HCT116 (cell line): ENCODE data around the gene MT3. TPM values are rescaled to one million over a fixed set of nuclear protein-coding genes. Genes with fewer than 3 reads are reported as not detected.

Experiments
- ATAC-seq: fragments of 200-7000 bp; cut with Tn5 transposase; 2 replicates; pipeline ENCODE4 v1.9.1; 2020; ENCODE audit warnings: mild to moderate bottlenecking, moderate library complexity
- BruUV-seq: library from RNA; stranded (reverse); fragments of 400-500 nt; replicated peaks from 2 replicates; lab custom pipeline; 2021; lab: Mats Ljungman, UMichigan
- CTCF ChIA-PET: fragments of 300-600 bp; sonication (Branson Sonifier 250); formaldehyde crosslinking; loops from one replicate; lab custom pipeline; 2021; ENCODE audit warnings: antibody characterized with exemption; lab: Charles Lee
- POLR2A ChIA-PET: fragments of 300-600, 350-600 bp; sonication (Branson Sonifier 250); formaldehyde crosslinking; loops from one replicate; lab custom pipeline; 2021; ENCODE audit warnings: antibody characterized with exemption; lab: Charles Lee
- RAD21 ChIA-PET, 2 experiments: fragments of 300-600 bp; sonication (Branson Sonifier 250); formaldehyde crosslinking; loops; one replicate each; lab custom pipeline; 2023; ENCODE audit warnings: low total read pairs in 2 of 2; ENCODE audit not compliant: uncharacterized antibody in 2 of 2, unreplicated experiment in 2 of 2, low non-redundant PET in 1 of 2; lab: Charles Lee
- DNase-seq: peaks from one replicate; pipeline ENCODE4 v3.0.0-alpha.2; 2010; ENCODE audit warnings: low read depth, low spot score
- H2AFZ ChIP-seq: fragments of 200-600 bp; shearing (Covaris generic), sonication (generic); 2 replicates; pipeline ENCODE4 v1.6.1; 2017; ENCODE audit warnings: low read depth, mixed run types, mixed read lengths, antibody characterized with exemption, low read length; ENCODE audit not compliant: poor library complexity, severe bottlenecking
- H3K27ac ChIP-seq: 2 replicates; pipeline ENCODE4 v1.5.1; 2012; ENCODE audit warnings: low read depth, low read length
- H3K27me3 ChIP-seq: fragments of 200-600 bp; sonication (generic); 2 replicates; pipeline ENCODE4 v1.6.1; 2016; ENCODE audit warnings: mixed run types, low read length, mixed read lengths; ENCODE audit not compliant: insufficient read depth
- H3K36me3 ChIP-seq, 2 experiments: fragments of 200-500 bp in 1 of 2; fragments of 200-600 bp in 1 of 2; sonication (Bioruptor generic) in 1 of 2; sonication (generic) in 1 of 2; 2 replicates each; pipeline versions ENCODE4 v1.5.1 to v1.6.1; 2014 to 2016; ENCODE audit warnings: low read length in 2 of 2, inconsistent platforms in 1 of 2, mixed read lengths in 1 of 2, mixed run types in 1 of 2; ENCODE audit not compliant: insufficient read depth in 2 of 2, control insufficient read depth in 1 of 2
- H3K4me1 ChIP-seq, 2 experiments: fragments of 200-600 bp in 1 of 2; sonication (generic) in 1 of 2; 2 replicates each; pipeline versions ENCODE4 v1.5.1 to v1.6.1; 2012 to 2017; ENCODE audit warnings: low read length in 2 of 2, inconsistent platforms in 1 of 2, mild to moderate bottlenecking in 1 of 2, mixed read lengths in 1 of 2, mixed run types in 1 of 2, moderate library complexity in 1 of 2; ENCODE audit not compliant: insufficient read depth in 2 of 2, control insufficient read depth in 1 of 2
- H3K4me2 ChIP-seq: fragments of 200-600 bp; sonication (generic); 2 replicates; pipeline ENCODE4 v1.6.1; 2017; ENCODE audit warnings: mixed run types, low read length, mixed read lengths
- H3K4me3 ChIP-seq, 2 experiments: fragments of 200-600 bp in 1 of 2; sonication (generic) in 1 of 2; replicated peaks in 1 of 2; 2 replicates each; pipeline ENCODE4 v1.5.1; 2011 to 2016; ENCODE audit warnings: low read length in 2 of 2, control low read depth in 1 of 2, low read depth in 1 of 2, mild to moderate bottlenecking in 1 of 2, mixed read lengths in 1 of 2, mixed run types in 1 of 2
- H3K79me2 ChIP-seq: fragments of 200-600 bp; sonication (generic); 2 replicates; pipeline ENCODE4 v1.6.1; 2017; ENCODE audit warnings: mild to moderate bottlenecking, mixed run types, low read length, moderate library complexity, mixed read lengths; ENCODE audit not compliant: insufficient read depth
- H3K9ac ChIP-seq: fragments of 200-600 bp; sonication (generic); 2 replicates; pipeline ENCODE4 v1.6.1; 2016; ENCODE audit warnings: low read length, mixed read lengths
- H3K9me2 ChIP-seq: fragments of 200-600 bp; sonication (generic), shearing (Covaris generic); 2 replicates; pipeline ENCODE4 v1.6.1; 2017; ENCODE audit warnings: mixed run types, mild to moderate bottlenecking, moderate library complexity; ENCODE audit not compliant: insufficient read depth
- H3K9me3 ChIP-seq, 2 experiments: fragments of 200-500 bp in 1 of 2; fragments of 200-600 bp in 1 of 2; sonication (Bioruptor generic) in 1 of 2; sonication (generic) in 1 of 2; 2 replicates each; pipeline ENCODE4 v1.6.1; 2014 to 2017; ENCODE audit warnings: low read length in 2 of 2, mixed read lengths in 2 of 2, inconsistent platforms in 1 of 2, low read depth in 1 of 2, mild to moderate bottlenecking in 1 of 2, mixed run types in 1 of 2, moderate library complexity in 1 of 2; ENCODE audit not compliant: control insufficient read depth in 1 of 2, insufficient read depth in 1 of 2
- H4K20me1 ChIP-seq: fragments of 200-600 bp; sonication (generic), shearing (Covaris generic); 2 replicates; pipeline ENCODE4 v1.6.1; 2017; ENCODE audit warnings: mixed run types, mild to moderate bottlenecking, moderate library complexity; ENCODE audit not compliant: insufficient read depth
- CEBPB ChIP-seq: IDR thresholded peaks from 2 replicates; pipeline ENCODE4 v1.6.1; 2012; ENCODE audit warnings: low read depth
- CTCF ChIP-seq, 3 experiments: fragments of 200-600 bp in 1 of 3; sonication (generic) in 1 of 3; IDR thresholded peaks in 2 of 3; conservative IDR thresholded peaks in 1 of 3; 2 replicates each; pipeline ENCODE4 v1.5.1; 2012 to 2017; ENCODE audit warnings: low read depth in 2 of 3, low read length in 2 of 3, antibody characterized with exemption in 1 of 3, borderline replicate concordance in 1 of 3, control low read depth in 1 of 3, mild to moderate bottlenecking in 1 of 3, mixed read lengths in 1 of 3, mixed run types in 1 of 3, moderate library complexity in 1 of 3; ENCODE audit not compliant: insufficient read depth in 1 of 3
- ELF1 ChIP-seq: IDR thresholded peaks from 2 replicates; pipeline ENCODE4 v1.6.1; 2012; ENCODE audit warnings: low read depth, borderline replicate concordance
- FOSL1 ChIP-seq: IDR thresholded peaks from 2 replicates; pipeline ENCODE4 v1.6.1; 2012; ENCODE audit warnings: low read depth
- JUND ChIP-seq: IDR thresholded peaks from 2 replicates; pipeline ENCODE4 v1.6.1; 2012
- POLR2AphosphoS5 ChIP-seq: IDR thresholded peaks from 2 replicates; pipeline ENCODE4 v1.6.1; 2011; ENCODE audit warnings: mild to moderate bottlenecking, low read depth, low read length, moderate library complexity
- RAD21 ChIP-seq: IDR thresholded peaks from 2 replicates; pipeline ENCODE4 v1.6.1; 2012; ENCODE audit warnings: low read depth, mild to moderate bottlenecking
- TCF7L2 ChIP-seq: IDR thresholded peaks from 2 replicates; pipeline ENCODE4 v1.7.0; 2011; ENCODE audit warnings: borderline replicate concordance, inconsistent platforms; ENCODE audit not compliant: insufficient read depth, insufficient read length; ENCODE audit errors: extremely low read depth
- ZBTB33 ChIP-seq: IDR thresholded peaks from 2 replicates; pipeline ENCODE4 v1.6.1; 2011; ENCODE audit warnings: mild to moderate bottlenecking, low read length, moderate library complexity; ENCODE audit not compliant: insufficient replicate concordance; ENCODE audit errors: extremely low read depth
- ZNF274 ChIP-seq: fragments of 200-500 bp; sonication (Bioruptor generic); IDR thresholded peaks from 2 replicates; pipeline ENCODE4 v1.6.1; 2014; ENCODE audit warnings: mild to moderate bottlenecking, low read depth, low read length, inconsistent platforms
- intact Hi-C: fragments of 100-400 bp; cut with micrococcal nuclease; formaldehyde crosslinking; loops from 2 replicates; pipeline ENCODE4 v1.10.0; 2022
- total RNA-seq: library from RNA; stranded (reverse); gene quantifications from one replicate; pipeline ENCODE4 v1.2.1, GENCODE V29; 2021; ENCODE audit not compliant: unreplicated experiment
- TF ChIP-seq, protein P1 (sequence below): IDR thresholded peaks from 2 replicates; pipeline ENCODE4 v1.6.1; 2012

MT3 gene
- total RNA-seq, 1 experiment from 2014 or later: not detected

GRCh38 chr16:56629531-56629930, 40.2 kb downstream of the MT3 start:
- CTCF ChIA-PET: interaction anchor here (1.0 to 2.1 kb wide), 3 partner anchors 13 to 29 kb away, joined by 3 to 11 read pairs (median 3); partner anchors contain the start of gene MT2A
- no TSS peak for BruUV-seq
- Histone ChIP-seq H3K9ac (no peak overlapping the region), H3K9me2 (no peaks in the 10 kb centered on the region), H3K27ac (no peak overlapping the region), H4K20me1 (no peaks in the 10 kb centered on the region), H3K79me2 (peaks cover 12% of the 10 kb centered on the region), H3K4me1 (peaks cover 9 to 46% of the 10 kb centered on the region in 2 experiments), H2AFZ (no peak overlapping the region), H3K36me3 (no peaks in the 10 kb centered on the region), H3K4me3 (no peak overlapping the region), H3K27me3 (no peaks in the 10 kb centered on the region), H3K4me2 (no peak overlapping the region), H3K9me3 (no peaks in the 10 kb centered on the region)
- POLR2A ChIA-PET: interaction anchor here (1.5 to 9.4 kb wide), 2 partner anchors 14 to 19 kb away, joined by 6 to 344 read pairs; partner anchors contain the start of gene MT2A
- intact Hi-C loops: loop anchor here (5.0 kb wide), 1 partner anchor 53 kb away; the partner anchor contains the start of gene MT1X
- ATAC-seq: no peak
- RAD21 ChIA-PET: no interaction called here
- TF ChIP-seq, protein P1, sequence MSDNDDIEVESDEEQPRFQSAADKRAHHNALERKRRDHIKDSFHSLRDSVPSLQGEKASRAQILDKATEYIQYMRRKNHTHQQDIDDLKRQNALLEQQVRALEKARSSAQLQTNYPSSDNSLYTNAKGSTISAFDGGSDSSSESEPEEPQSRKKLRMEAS: no peak
- TF ChIP-seq FOSL1 (no peak), RAD21 (no peak), ELF1 (no peak), CEBPB (no peak), JUND (no peak), TCF7L2 (no peak)
- DNase-seq: no peak

DNA sequence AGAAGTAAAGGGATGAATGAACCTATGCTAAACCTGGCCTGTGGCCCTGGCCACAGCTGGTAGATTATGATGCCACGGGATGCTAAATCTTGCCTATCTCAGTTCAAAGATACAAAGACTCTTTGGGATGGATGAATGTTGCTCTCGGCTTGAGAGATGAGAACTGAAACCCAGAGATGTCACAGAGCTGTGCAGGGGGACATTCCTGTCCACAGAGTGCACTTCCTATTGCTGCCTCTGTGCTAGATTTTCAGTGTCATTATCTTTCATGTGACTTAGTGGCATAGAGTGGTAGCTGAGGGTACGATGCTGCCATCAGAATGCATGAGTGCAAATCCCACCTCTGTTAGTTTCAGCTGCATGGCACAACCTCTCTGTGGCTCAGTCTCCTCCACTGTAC, 40.8 kb downstream of the MT3 start:
- intact Hi-C loops: no loop called here
- Histone ChIP-seq H3K27ac (no peak overlapping the region), H3K4me3 (no peak overlapping the region), H2AFZ (no peak overlapping the region), H3K9me3 (no peaks in the 10 kb centered on the region), H3K9me2 (no peaks in the 10 kb centered on the region), H3K27me3 (no peaks in the 10 kb centered on the region), H3K36me3 (no peaks in the 10 kb centered on the region), H3K4me1 (peaks cover 9 to 40% of the 10 kb centered on the region in 2 experiments), H3K9ac (no peak overlapping the region), H3K79me2 (peaks cover 12% of the 10 kb centered on the region), H3K4me2 (no peak overlapping the region), H4K20me1 (no peaks in the 10 kb centered on the region)
- ChIA-PET CTCF (interaction anchor here (1.1 to 2.1 kb wide), 2 partner anchors 13 to 29 kb away, joined by 3 to 11 read pairs; no protein-coding TSS in a partner anchor), POLR2A (interaction anchor here (1.5 kb wide), 1 partner anchor 14 kb away, joined by 6 read pairs; no protein-coding TSS in a partner anchor), RAD21 (no interaction called here)
- ATAC-seq (no peak), DNase-seq (no peak)
- no TSS peak for BruUV-seq
- TF ChIP-seq ZNF274 (no peak), CTCF (IDR thresholded peaks at IDR 0.05 in 2 of 3, conservative IDR thresholded peaks at IDR 0.05 in 1 of 3; ENCODE audit: borderline replicate concordance in 1 of 3, insufficient read depth in 1 of 3, low read depth in 2 of 3, low read length in 2 of 3) (no peak), ZBTB33 (no peak), POLR2AphosphoS5 (no peak)
- TF ChIP-seq, protein P1: no peak
